GM19468 (cell line): Measurements from ENCODE around the gene DPP10.
"Not testable (repeated sequence)": the region's sequence is repeated elsewhere in the genome, so short reads cannot be mapped to it uniquely, and the experiment has no call there.

Experiments used
- ATAC-seq: cut with Tn5 transposase; IDR thresholded peaks from one replicate; pipeline ENCODE4 v1.9.1; 2021; ENCODE audit warnings: mild to moderate bottlenecking, moderate library complexity, moderate number of reproducible peaks; ENCODE audit not compliant: unreplicated experiment; ENCODE audit errors: extremely low read depth

DPP10 gene

GRCh38 chr2:115077626-115078025, 635.2 kb downstream of the DPP10 start:
- no peak for ATAC-seq

- no peak for ATAC-seq
These were observed 640.8 kb downstream of the DPP10 start for GRCh38 chr2:115083225-115083624.

GRCh38 chr2:115083711-115084110, 641.3 kb downstream of the DPP10 start:
- no peak for ATAC-seq

- no peak for ATAC-seq
These were observed 642.0 kb downstream of the DPP10 start for GRCh38 chr2:115084446-115084845.

GRCh38 chr2:115086051-115086620, 643.7 kb downstream of the DPP10 start:
- ATAC-seq = not testable (repeated sequence)

- no peak for ATAC-seq
These were observed 652.0 kb downstream of the DPP10 start for GRCh38 chr2:115094441-115094840.

GRCh38 chr2:115105966-115106365, 663.5 kb downstream of the DPP10 start:
- ATAC-seq = no peak

- no peak for ATAC-seq
These were observed 672.7 kb downstream of the DPP10 start for GRCh38 chr2:115115135-115115534.

- ATAC-seq = no peak
These were observed 675.9 kb downstream of the DPP10 start for GRCh38 chr2:115118306-115118705.

- ATAC-seq = no peak
These were observed 676.6 kb downstream of the DPP10 start for GRCh38 chr2:115119086-115119485.

GRCh38 chr2:115122701-115123100, 680.3 kb downstream of the DPP10 start:
- no peak for ATAC-seq

- no peak for ATAC-seq
These were observed 682.4 kb downstream of the DPP10 start for GRCh38 chr2:115124817-115125216.

GRCh38 chr2:115129536-115129935, 687.1 kb downstream of the DPP10 start:
- ATAC-seq = no peak

GRCh38 chr2:115160531-115161080, 718.2 kb downstream of the DPP10 start:
- ATAC-seq = no peak

- ATAC-seq = no peak
These were observed 718.8 kb downstream of the DPP10 start for GRCh38 chr2:115161081-115161770.

- ATAC-seq = no peak
These were observed 719.5 kb downstream of the DPP10 start for GRCh38 chr2:115161771-115162493.

- no peak for ATAC-seq
These were observed 720.3 kb downstream of the DPP10 start for GRCh38 chr2:115162494-115163293.

GRCh38 chr2:115163572-115163971, 721.1 kb downstream of the DPP10 start:
- ATAC-seq = no peak

GRCh38 chr2:115165529-115166109, 723.2 kb downstream of the DPP10 start:
- ATAC-seq = no peak

GRCh38 chr2:115168457-115168856, 726.0 kb downstream of the DPP10 start:
- ATAC-seq = no peak
